Mucosa of descending colon (tissue), 3 donors: ENCODE measurements around the gene FAM118A. TPM values are rescaled to one million over a fixed set of nuclear protein-coding genes. Genes with fewer than 3 reads are reported as not detected.

ENCODE experiments used
- ATAC-seq: fragments of 200-7000 bp; cut with Tn5 transposase; one replicate; pipeline ENCODE4 v1.9.1; 2020; ENCODE audit warnings: mild to moderate bottlenecking, moderate library complexity
- DNase-seq, 3 donors: peaks; one replicate each; pipeline ENCODE4 v3.0.0-alpha.2; 2020
- H3K36me3 ChIP-seq: fragments of 200-600 bp; one replicate; pipeline ENCODE4 v1.8.0; 2021; ENCODE audit warnings: low read depth, mild to moderate bottlenecking
- H3K4me1 ChIP-seq: fragments of 200-600 bp; one replicate; pipeline ENCODE4 v1.8.0; 2021; ENCODE audit warnings: low read depth, mild to moderate bottlenecking
- H3K4me3 ChIP-seq: fragments of 200-600 bp; one replicate; pipeline ENCODE4 v1.8.0; 2021; ENCODE audit warnings: mild to moderate bottlenecking
- H3K9me3 ChIP-seq: fragments of 200-600 bp; one replicate; pipeline ENCODE4 v1.8.0; 2021; ENCODE audit warnings: mild to moderate bottlenecking
- intact Hi-C, 2 donors: fragments of 100-400 bp; cut with DNase I in 1 of 2; cut with micrococcal nuclease in 1 of 2; formaldehyde crosslinking; loops; one replicate each; pipeline versions ENCODE4 v1.11.0 to v1.11.1; 2022; cut with DNase I, micrococcal nuclease
- total RNA-seq, 3 donors: library from RNA; stranded (reverse); fragmentation: NEBNext Ultra II Directional in 2 of 3; extraction: Animal tissue kit (Norgen Biotek cat#: 25700) in 2 of 3; gene quantifications; one replicate each; pipeline versions ENCODE4 v1.2.1 to v1.2.4, GENCODE V29; 2021 to 2023
- TF ChIP-seq, protein P1 (sequence below): fragments of 200-600 bp; IDR thresholded peaks from one replicate; pipeline ENCODE4 v1.8.0; 2022; ENCODE audit warnings: antibody characterized with exemption, mild to moderate bottlenecking
- donor health status: DM: no; HTN: no; CAD: no; lungs with moderate emphysema.
- donor health status: DM: no; HTN: no; CAD: no.
- donor health status: DM: no; HTN: yes; CAD: no.

The FAM118A gene
- total RNA-seq, 3 donors from 2014 or later: 50.1 to 86.0 (median 55.1) TPM

DNA sequence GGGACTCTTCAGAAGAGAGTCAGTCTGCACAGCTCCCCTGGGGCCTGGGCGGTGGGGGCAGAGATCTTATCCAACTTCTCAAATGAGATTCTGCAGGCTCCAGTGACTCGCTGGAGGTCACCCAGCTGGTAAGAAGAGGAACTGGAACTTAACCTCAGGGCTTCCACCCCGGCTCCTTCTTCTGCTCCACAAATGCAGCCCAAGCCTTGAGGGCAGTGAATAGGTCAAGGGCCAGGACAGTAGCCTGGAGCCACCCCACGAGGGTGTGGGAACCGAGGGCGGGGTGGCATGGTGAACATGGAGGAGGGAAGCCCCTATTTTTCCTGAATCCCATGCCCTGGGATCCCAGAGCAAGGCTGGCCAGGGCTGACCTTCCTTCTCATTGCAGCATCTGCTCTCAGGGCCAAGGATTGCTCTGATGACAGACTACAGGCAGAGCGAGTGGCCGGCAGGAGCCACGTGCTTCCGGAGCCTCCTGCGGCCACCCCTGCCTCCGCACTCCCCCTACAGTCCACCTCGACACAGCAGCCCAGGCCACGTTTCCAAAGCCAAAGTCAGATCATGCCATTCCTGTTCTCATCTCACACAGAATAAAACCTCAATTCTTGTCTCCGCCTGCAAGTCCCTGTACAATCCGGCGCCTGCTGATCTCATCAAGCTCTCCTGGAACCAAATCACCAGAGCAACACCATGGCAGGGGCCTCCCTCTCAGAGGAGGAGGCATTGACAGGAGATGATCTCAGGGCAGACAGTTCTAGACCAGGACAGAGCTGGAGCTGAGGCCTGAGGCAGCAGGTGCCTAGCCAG, 46.1 kb upstream of the FAM118A start:
- TF ChIP-seq, protein P1, sequence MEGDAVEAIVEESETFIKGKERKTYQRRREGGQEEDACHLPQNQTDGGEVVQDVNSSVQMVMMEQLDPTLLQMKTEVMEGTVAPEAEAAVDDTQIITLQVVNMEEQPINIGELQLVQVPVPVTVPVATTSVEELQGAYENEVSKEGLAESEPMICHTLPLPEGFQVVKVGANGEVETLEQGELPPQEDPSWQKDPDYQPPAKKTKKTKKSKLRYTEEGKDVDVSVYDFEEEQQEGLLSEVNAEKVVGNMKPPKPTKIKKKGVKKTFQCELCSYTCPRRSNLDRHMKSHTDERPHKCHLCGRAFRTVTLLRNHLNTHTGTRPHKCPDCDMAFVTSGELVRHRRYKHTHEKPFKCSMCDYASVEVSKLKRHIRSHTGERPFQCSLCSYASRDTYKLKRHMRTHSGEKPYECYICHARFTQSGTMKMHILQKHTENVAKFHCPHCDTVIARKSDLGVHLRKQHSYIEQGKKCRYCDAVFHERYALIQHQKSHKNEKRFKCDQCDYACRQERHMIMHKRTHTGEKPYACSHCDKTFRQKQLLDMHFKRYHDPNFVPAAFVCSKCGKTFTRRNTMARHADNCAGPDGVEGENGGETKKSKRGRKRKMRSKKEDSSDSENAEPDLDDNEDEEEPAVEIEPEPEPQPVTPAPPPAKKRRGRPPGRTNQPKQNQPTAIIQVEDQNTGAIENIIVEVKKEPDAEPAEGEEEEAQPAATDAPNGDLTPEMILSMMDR: peak; percentile 24
- H3K36me3 ChIP-seq: no peaks in the 10 kb centered on the region
- DNase-seq (peak in 2 of 3 donors; percentile 63 to 71), ATAC-seq (peak; percentile 72)
- no peaks in the 10 kb centered on the region for H3K9me3 ChIP-seq
- intact Hi-C loops: no loop called here
- H3K4me1 ChIP-seq: peaks cover 4% of the 10 kb centered on the region
- no peak overlapping the region for H3K4me3 ChIP-seq

DNA sequence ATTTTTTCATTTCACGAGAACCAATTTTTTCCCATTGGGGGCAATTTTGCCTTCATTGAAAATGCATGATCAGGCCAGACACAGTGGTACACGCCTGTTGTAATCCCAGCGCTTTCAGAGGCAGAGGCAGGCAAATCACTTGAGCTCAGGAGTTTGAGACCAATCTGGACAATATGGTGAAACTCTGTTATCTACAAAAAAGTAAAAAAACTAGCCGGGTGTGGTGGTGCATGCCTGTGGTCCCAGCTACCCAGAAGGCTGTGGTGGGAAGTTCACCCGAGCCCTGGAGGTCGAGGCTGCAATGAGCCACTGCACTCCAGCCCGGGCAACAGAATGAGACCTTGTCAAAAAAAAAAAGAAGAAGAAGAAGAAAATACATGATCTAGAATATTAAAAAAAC, 44.2 kb upstream of the FAM118A start:
- intact Hi-C loops: loop anchor here (5.0 kb wide), 2 partner anchors 167 to 172 kb away; no protein-coding TSS in a partner anchor
- DNase-seq (no peak), ATAC-seq (no peak)
- Histone ChIP-seq H3K4me1 (peaks cover 10% of the 10 kb centered on the region), H3K36me3 (no peaks in the 10 kb centered on the region), H3K9me3 (no peaks in the 10 kb centered on the region), H3K4me3 (no peak overlapping the region)
- TF ChIP-seq, protein P1: no peak

DNA sequence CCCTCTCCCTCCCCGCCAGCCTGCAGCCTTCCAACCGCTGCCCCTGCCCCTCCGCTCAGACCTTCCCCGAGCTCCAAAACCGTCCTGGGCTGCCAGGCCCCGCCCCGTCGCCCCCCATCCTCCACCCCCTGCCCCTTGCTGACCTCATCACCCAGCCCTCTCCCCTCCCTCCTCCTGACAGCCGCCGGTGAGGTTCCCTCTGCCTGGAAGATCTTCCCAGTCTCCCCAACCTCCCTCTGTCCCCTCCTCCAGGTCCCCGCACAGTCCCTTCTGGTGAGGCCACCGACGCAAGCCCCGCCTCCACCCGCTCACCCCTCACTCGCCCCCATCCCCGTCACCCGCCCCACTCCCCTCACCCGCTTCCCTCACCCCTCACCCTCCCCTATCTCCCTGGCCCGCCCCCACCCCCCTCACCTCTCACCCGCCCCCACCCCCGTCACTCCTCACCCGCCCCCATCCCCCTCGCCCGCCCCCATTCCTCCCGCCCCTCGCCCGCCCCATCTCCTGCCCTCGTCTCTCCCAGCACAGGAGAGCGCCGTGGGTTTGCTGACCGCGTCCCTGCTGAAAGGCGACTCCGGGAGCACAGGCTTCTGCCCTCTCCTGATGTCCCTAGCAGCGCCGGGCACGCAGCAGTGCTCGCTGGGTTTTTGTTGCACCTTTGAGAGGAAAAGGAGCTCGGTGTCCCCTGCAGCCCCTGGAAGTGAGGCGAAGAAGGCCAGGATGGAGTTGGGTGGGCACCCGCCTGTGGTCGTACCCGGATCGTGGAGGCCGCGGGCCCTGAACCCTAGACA, 41.4 kb upstream of the FAM118A start:
- peak in 2 of 3 donors; percentile 65 to 70 for DNase-seq
- H3K9me3 ChIP-seq: no peaks in the 10 kb centered on the region
- intact Hi-C loops: loop anchor here (5.0 kb wide), 2 partner anchors 164 to 169 kb away; no protein-coding TSS in a partner anchor
- TF ChIP-seq, protein P1: no peak
- H3K4me1 ChIP-seq: peaks cover 14% of the 10 kb centered on the region
- ATAC-seq: peak; percentile 21
- no peaks in the 10 kb centered on the region for H3K36me3 ChIP-seq
- no peak overlapping the region for H3K4me3 ChIP-seq

DNA sequence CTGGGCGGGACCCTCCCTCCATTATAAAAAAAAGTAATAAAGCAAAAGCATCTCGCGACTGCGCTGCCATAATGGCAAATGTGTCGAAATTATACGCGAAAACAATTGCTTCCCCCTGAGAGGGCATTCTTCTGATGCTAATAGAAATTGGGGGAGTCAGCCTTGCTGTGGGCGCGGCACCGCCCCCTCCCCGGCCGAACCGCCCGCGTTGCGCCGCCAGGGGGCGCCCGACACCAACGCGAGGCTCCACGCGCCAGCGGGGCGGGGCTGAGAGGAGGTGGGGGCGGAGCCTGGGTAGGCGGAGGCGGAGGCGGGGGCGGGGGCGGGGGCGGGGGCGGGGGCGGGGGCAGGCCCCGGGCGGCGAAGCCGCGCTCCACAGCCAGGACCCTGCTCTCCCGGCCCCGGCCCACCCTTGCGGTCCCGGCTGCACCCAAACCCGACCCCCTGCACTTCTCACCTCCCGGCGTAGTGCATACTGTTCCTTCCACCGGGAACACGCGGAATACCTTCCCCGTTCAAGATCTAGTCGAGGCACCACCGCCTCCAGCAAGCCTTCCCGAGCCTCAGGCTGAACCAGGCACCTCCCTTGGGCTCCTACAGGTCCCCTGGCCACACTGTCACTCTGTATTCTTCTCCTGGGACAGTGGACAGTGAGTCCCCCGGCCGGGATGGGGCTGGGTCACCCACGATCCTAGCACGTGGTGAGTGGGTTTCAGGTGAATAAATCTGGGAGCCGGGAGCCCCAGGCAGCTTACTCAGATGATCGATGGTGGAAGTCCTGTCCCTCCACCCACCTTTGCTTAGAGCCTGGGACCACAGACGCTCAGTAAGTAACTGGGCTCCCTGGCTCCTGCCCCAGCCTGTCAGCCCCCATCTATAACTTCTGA, 40.5 kb upstream of the FAM118A start:
- TF ChIP-seq, protein P1: peak; percentile 92
- DNase-seq (peak; percentile 91 to 93 (median 92)), ATAC-seq (peak; percentile 93)
- no peaks in the 10 kb centered on the region for H3K36me3 ChIP-seq
- peaks cover 18% of the 10 kb centered on the region for H3K4me1 ChIP-seq
- no peak overlapping the region for H3K4me3 ChIP-seq
- intact Hi-C loops: loop anchor here (5.0 kb wide), 2 partner anchors 163 to 168 kb away; no protein-coding TSS in a partner anchor
- no peaks in the 10 kb centered on the region for H3K9me3 ChIP-seq
